GM21825 (cell line): Measurements from ENCODE around the gene ZBTB7C.

ENCODE experiments used
- ATAC-seq: cut with Tn5 transposase; IDR thresholded peaks from one replicate; pipeline ENCODE4 v1.9.1; 2021; ENCODE audit warnings: mild to moderate bottlenecking, moderate library complexity; ENCODE audit not compliant: unreplicated experiment

ZBTB7C gene

DNA sequence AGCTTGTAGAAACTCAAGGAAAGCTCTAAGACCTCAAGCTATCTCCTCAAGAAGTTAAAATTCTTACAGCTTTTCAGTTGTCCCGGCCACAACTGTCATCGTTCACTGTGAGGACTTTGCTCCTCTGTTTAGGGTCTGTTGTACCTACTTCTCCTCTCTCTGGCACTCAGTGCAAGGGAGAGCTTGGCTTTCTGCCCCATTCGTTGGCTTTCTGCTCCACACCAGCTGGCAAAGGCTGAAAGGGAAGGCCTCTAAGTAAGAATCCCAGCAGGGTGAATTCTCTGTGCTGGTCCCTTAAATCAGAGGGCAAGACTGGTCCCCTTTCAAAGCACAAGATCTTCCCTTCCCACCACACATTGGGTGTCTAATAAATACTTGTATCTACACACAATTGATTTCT is 17.3 kb downstream of the ZBTB7C start:
- ATAC-seq = no peak

DNA sequence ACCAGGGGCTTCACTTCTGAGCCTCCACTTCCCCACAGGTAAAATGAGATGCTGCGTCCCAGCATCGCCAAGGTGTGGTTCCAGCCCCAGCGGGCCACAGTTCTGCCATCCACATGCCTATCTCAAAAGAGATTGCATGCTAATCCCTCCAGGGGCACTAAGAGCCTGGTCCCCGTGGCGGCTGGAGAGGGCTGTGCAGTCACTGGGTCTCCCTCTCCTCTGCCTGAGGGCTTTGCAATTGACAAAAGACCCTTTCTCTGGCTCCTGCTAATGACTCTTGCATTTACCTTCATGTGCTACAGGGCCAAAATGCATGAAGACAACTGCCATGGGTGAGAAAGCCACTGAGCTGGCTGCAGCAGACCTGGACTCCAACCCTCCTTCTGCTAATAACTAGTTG is 18.5 kb downstream of the ZBTB7C start:
- no peak for ATAC-seq

DNA sequence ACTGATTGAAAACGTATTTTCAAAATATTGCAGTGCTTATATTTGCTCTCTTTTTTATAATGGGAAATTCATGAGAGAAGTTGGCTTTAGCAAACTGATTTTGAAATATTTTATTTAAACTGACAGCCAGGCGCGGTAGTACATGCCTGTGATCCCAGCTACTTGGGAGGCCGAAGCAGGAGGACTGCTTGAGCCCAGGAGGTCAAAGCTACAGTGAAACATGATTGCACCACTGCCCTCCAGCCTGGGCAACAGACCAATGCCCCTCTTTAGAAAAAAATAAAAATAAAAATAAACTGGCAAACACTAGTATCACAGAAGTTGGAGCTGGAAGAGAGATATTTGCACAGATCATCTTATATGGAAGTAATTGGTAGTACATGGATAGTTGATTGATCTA is 20.7 kb downstream of the ZBTB7C start:
- ATAC-seq = no peak

DNA sequence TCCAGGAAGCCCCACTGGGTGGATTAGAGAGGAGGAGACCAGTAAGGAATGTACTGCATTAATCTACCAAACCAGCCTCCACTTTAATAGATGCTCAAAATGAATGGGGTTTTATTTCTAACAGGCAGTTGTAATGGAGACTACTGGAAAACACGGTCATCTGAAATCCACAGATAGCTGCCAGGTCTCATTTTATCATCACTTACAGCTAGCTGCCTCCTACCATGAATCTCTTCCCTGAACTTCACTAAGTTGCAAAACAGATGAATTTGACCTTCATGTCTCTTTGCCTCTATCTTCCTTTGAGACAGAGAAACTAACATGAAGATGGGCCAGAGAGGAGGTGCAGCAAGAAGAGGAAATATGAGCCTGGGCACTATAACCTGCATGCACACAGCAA is 21.9 kb downstream of the ZBTB7C start:
- ATAC-seq = no peak

DNA sequence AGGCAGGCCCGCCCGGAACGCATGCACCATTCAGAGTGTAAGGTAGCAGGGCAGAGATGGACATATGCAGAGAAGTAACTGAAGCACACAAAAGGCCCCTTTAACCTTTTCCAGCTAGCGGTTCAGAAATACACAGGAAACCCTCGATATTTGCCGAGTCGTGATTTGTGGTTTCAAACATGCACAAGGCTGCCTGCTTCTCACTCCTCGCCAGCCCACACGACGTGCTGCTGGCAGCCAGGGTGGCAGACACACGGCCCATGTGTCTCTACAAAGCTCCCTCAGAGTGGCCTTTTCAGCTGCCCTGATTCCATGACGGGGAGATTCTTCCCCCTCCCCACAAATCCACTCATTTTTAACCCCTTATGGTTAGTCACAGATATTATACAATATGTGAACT is 23.6 kb downstream of the ZBTB7C start:
- ATAC-seq = no peak

DNA sequence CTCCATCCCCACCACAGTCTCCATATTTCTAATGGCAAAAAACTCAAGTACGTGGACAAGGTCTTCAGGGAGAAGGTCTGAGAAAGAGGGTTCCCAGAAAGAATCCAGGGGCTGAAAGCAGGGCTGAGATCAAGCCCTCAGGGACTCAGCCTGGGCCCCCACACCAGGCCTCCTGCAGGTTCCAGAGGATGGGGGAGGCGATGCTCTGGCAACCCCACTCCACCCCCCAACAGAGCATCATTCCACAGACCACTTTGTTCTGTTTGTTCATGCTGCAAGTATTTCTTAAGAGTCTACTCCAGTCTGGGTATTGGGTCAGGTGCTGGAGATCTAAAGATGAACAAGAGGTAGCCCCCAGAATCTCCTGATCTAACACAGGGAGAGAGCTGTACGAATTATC is 32.2 kb downstream of the ZBTB7C start:
- ATAC-seq = no peak

DNA sequence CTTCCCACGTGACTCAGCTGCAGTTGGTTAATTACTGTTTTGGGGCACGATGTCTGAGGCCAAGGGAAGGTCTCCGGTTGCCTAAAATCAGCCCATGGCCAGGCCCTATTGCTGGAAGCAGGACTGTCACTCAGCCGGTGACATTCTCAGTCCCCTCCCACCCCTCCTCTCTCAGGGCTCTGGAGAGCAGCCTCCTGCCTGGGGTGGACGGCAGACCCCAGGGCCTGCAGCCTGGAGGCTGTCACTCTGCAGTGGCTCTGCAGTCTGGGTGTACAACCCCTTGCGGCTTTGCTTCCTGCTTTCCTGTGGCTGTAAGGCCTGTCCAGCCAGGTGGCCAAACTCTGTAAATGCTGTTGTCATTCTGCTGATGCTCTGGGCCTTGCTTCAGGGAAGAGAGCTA is 32.8 kb downstream of the ZBTB7C start:
- no peak for ATAC-seq

DNA sequence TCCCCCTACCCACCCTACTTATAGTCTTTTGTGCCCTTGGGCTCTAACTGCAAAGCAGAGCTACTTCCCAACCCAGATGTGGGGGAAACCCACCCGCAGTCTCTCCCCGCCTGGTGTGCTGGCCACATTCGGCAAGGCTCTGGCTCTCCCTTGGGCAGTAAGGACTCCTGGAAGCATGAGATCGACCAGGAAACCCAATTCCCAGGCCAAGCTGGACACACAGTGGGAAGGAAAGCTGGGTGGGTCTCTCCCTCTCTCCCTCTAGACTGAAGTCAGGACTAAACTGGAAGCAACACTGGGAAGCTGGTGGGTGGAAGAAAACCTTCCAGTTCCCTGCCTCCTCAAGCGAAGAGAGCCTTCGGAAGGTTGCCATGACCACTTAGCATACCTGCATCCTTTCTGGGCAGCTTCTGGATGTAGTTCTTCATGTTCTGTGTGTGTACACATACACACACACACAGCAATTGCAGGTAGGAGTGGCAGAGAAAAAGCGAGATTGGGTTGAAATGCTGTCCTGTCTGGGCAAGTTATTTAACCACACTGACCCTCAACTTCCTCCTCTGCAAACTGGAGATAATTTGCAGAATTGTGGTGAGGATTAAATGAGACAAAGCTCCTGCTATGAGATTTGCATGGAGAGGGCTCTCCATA is 33.9 kb downstream of the ZBTB7C start:
- ATAC-seq = no peak

DNA sequence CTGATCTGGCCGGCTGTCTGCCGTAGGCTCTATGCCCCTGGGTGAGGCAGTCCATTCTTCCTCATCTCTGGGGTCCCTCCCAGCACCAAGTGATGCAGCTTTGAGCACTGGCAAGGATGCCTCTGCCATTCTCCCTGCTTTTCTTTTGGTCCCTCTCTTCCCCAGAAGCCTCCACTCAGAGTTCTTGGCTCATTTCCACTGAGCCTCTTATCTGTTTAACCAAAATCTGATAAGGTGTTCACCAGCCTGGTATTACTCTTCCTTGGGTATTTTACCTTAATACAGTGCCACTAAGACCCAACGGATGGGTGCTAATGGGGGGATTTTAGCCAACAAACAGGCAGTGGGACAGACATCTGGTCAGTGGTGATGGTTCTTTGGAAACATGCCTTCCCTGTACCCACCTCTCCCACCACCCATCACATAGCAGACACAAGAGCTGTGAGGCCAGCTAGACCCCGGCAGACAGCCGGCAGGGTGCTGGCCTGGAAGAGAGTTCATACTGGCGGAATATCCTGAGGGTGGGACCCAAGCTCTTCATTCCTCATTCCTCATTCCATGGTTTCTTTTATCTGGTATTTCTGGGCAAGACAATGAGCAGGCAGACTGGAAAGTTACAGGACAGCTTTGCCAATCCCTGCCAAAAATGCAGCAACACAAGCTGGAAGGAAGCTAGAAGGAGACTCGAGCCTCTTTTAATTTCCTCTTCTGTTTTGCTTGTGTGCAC is 34.6 kb downstream of the ZBTB7C start:
- ATAC-seq = no peak

DNA sequence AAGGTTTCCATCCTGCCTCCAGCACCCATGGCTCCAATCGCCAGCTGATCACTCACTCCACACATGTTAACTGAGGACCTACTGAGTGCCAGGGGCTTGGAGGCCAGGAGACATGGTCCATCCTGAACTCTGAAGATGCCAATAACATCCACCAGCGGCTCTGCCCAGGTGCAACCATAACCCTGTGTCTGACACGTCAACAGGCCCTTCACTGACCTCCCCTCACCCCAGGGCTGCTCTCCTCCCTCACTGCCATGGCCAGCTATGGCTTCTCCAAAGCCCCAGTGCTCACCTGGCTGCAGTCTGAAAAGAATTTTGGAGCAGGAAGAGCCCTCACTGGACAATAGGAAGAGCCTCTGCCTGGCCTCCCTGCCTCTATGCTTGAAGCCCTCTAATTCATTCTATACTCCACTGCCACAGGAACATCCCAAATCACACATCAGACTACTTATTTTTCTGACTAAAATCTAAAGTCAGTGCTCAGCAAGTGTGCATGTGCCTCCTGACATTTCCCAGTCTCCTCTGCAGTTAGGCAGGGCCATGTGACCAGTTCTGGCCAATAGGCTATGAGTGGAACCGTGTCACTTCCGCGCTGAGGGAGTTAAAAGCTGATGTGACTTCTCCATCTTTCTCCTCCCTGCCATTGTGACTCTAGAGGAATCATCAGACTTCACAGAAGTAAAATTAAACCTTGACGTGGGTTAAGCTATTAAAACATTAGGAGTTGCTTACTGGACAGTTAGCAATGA is 37.2 kb downstream of the ZBTB7C start:
- no peak for ATAC-seq

DNA sequence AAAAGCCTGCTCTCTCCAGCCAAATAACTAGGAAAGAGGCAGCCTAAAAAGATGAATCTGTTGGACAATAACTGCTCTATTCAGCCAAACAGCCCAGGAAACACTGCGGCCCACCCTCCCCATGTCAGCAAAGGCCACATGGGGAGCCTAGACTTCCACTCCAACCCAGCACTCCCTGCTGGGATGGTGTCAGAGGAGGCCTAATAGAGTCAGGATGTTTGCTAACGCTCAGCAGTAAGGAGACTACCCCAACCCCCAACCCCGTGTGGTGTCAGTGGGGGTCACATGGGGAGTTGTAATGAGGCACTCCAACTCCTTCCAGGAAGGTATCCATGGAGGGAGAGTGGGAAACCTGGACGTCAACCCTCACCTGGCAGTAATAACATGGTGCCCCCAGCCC is 41.6 kb downstream of the ZBTB7C start:
- no peak for ATAC-seq

DNA sequence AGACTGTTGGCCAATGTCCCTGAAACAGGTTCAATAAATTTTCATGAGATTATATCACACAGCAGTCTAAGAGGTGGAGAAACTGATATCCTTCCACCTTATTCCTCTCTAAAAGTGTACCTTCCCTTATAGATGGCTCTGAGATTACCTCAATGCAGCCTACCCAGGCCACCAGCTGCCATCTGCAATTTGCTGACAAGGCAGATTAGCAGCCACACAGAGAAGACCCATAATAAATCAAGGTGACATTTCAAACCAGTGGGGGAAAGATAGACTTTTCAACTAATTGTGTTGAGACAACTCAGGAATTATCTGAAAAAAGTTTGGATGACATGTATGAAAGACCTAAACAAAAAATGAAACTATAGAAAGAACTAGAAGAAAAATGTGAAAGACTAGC is 43.2 kb downstream of the ZBTB7C start:
- no peak for ATAC-seq

DNA sequence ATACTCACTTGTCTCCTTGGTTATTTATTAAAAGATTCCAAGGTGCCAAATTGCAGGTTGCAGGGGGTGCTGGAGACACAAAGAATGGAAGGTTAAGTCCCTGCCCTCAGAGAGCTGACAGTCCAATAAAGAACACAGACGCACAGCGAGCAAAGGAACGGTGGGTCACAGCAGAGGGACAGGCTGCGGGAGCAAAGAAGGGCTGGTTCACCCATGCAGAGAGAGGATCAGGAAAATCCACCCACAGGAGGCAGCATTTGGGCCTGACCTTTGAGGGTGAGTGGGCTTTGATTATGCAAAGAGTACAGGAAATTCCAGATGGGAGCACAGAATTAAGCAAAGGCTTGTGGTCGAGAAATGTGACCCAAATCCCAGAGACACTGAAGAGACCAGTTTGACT is 45.0 kb downstream of the ZBTB7C start:
- ATAC-seq = no peak

DNA sequence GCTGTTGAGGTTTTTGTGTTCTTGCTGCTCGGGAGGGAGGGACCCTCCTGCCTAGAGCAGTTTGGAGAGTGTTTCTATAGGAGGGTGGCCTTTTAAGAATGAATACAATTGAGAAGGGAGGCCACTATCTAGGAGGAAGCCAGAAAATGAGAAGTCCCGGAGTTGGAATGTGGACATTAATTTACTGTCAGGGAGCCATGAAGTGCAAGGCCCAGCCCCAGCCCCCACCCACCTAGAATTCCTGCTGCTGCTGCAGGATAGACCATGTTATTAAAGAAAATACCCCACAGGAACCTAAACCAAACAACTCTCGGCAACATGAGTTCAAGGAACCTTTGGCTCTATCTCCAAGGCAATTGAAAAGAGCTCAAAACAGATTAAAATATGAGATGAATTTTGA is 46.0 kb downstream of the ZBTB7C start:
- no peak for ATAC-seq

DNA sequence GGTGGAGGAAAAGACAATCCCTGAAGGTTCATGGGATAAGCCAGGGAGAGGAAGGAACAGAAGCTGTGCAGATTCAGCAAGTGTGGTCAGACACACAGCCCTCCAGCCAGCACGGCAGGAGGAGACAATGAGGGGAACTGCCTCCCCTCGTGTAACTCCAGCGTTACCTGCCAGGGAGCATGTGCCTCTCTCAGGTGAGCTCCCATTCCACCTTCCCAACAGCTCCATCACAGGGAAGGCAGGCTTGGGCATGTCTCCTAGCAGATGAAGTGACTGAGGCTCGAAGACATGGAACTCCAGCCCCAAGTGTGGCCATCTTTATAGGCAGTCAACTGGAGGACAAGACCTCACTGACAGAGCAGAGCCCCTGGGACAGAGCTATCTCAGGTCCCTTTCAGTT is 47.4 kb downstream of the ZBTB7C start:
- ATAC-seq = no peak

DNA sequence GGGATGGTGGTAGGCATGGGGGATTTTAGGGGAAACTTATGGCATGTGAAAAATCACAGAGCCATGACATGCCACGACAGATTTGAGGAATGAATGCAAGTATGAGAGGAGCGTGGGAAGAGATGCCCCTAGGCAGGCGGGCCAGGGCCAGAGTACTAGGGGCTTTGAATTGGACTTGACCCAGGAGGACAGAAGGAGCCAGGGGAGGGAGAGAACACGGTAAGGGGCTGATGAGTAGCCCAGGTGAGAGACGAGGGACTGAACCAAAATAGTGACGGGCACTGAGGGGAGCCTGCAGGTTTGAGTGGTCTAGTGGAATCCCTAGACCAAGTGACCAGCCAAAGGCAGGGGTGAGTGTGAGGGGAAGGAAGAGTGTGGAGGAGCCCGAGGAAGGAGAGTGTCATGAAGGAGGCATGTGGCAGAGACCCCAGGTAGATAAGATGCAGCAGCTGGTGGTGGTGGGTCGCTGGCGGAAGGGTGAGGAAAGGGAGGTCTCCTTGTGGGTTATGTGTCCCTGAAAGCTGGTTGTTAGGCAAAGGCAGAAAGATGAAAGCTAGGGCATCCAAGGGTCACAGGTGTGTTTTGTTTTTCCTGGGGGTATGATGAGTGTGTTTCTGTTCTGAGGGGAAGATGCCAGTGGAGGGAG is 48.7 kb downstream of the ZBTB7C start:
- ATAC-seq = no peak

DNA sequence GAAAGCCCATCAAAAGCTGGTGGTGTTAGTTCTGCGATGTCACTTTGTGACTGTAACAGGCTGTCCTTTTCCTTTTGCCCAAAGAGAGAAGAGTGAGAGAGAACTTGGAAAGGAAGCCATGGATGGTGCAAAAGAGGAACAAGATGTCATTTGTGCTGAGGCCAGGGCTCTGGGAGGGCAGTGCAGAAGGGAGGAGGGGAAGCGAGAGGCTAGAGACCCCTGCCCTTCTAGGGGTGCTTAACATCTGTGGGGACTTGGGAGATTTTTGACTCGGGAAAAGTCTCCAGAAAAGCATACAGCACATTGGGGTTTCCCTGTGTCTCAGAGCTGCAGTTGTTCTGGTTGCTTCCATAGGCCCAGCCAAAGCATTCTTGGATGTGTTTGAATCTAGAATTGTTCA is 49.6 kb downstream of the ZBTB7C start:
- ATAC-seq = no peak

DNA sequence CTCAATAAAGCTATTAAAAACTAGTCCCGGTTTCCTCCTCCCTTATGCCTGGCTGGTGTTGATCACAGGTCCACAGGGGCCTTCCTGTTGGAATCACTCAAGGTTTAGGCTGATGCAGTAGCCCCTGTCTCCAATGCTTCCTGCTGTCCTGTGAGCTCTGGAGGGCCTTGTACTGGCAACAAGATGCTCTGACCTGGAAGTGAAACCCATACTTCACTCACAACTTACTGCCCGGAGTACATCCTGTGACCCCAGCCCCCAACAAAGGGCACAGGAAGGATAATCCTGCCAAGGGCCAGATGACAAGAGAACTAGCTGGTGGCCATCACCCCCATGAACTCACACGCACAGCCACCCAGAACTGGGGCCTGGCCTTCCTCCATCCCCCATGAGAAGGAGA is 50.3 kb downstream of the ZBTB7C start:
- ATAC-seq = no peak

DNA sequence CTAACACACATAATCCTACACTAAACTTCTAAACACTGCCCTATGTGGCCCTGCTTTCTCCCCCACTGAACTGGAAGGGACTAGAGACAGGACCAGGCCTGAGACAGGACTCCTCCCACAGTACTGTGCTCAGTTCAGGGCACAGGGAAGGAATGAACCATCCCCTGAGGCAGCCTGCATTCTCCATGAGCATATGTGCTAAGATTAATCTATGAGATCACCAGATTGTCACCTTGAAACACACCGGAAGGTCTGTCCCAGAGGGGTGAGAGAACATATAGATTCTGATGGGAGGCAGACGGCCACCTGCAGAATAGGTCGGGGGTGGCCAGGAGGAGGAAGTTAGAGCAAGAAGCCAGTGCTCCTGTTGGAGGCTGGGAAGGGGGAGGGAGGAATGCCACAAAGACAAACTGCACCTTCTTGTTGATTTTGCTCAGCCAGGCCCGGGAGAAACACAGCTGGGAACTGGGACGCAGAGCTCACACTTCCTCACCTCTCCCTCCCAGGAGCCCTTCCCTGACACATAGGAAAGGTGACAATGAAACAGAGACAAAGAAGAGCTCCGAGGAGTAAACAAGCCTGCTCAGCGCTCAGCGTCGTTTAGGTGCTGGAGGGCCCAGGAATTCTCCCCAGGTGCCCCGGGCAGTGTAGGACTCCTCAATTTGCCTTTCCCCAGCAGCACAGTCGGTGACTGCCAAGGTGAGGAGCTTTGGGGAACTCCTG is 52.1 kb downstream of the ZBTB7C start:
- no peak for ATAC-seq

DNA sequence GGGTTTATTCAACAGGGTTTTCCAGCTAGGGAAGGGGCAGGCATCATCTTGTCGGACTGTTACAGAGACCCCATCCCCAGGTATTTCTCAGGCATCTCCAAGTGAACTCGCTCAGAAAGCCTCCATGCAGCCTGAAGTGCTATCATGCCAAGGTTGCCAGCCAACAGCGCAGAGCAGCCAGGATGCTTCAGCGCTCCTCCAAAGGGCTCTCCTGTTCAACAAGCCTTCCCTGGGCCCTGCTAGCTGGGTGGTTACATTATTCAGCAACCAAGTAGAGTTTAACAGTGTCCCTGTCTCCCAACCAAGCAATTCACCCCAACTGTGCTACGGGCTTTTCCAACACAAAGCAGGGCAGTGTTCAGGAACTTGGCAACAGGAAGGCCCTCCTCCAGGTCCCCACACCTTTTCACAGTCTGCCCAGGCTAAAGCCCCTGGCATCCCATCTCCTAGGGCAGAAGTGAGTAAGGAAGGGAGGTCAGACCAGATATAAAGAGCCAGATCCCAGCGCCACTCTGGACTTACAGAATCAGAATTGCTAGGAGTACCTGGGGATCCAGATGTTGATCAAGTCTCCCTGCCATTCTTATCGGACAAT is 52.9 kb downstream of the ZBTB7C start:
- no peak for ATAC-seq
